Effector CD8-positive, alpha-beta T cell (primary cell): ENCODE results near the gene HOOK2.

Source experiments
- DNase-seq: peaks from one replicate; lab custom pipeline; 2025; lab: John Stamatoyannopoulos, UW

Gene HOOK2

DNA sequence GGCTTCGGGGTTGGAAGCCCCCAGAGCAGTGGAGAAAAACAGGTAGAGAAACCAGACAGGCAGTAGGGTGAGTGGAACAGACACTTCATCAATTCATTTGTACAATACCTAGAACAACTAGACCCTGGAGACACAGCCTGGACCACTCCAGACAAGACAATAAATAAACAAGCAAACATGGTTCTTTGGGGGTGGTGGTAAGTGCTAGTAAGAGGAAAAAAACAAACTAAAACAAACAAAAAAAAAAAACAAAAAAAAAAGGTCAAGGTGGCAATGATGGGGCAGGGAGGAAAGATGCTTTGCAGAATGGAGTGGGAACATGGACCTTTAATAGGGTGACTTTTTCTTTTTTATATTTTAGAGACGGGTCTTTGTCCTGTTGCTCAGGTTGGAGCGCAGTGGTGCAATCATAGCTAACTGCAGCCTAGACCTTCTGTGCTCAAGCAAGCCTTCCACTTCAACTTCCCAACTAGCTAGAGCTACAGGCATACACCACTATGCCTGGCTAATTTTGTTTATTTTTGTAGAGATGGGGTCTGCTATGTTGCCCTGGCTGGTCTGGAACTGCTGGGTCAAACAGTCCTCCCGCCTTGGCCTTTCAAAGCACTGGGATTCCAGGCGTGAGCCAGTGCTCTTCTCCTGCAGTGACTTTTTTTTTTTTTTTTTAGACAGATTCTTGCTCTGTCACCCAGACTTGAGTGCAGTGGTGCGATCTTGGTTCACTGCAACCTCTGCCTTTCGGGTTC is 19.0 kb upstream of the HOOK2 start:
- no peak for DNase-seq

DNA sequence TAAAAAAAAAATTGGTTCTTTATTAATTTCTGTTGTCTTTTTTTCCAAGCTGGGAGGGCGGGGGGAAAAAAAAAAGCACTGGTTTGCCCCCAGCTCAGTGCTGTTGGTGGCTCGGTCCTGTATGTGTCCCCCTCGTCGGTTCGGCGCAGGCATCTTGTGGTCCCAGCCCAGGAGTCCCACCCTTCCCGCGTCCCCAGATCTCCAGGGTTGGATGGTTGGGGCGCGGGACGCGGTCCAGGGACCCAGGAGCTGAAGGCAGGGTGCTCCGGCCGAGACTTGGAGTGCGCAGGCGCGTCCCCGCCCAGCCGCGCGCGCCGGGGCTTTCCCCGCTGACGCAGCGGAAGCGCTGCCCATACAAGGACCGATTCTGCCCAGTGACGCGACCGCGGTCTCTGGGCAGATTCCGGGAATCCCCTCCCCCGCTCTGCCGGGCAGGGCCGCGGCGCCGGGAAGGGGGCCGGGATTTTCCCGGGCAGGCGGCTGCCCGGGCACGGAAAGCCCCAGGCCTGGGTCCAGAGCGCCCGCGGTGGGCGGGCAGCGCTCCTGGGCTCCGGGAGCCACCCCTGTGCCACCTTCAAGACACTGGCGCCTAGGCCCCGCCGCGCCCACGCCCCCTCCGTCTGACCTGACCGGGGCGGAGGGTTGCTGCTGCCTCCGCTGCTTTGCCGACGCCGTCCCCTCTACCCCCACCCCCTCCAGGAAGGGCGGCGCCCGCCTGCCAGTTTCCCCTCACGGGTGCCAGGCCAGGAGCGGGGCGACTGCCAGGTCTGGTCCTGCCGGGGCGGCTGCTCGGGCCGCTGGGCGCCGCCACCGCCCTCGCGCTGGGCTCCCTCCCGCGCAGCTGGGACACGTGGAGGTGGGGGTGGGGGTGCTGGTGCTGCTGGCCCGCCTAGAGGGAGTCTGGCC is 18.2 kb upstream of the HOOK2 start:
- DNase-seq = peak; percentile 92

- peak; percentile 72 for DNase-seq
Observed at GRCh38 chr19:12792853-12793289, 17.5 kb upstream of the HOOK2 start.

GRCh38 chr19:12792051-12792852 is 16.9 kb upstream of the HOOK2 start:
- peak; percentile 55 for DNase-seq

- peak; percentile 94 for DNase-seq
Observed at GRCh38 chr19:12791345-12792050, 16.1 kb upstream of the HOOK2 start, which contains the start of gene JUNB. JUNB (plus strand) TSS chr19:12791486; CDS start chr19:12791772, 286 bp downstream.

GRCh38 chr19:12790628-12791344 is 15.4 kb upstream of the HOOK2 start:
- DNase-seq = no peak

- peak; percentile 78 for DNase-seq
Observed at GRCh38 chr19:12789904-12790619, 14.7 kb upstream of the HOOK2 start.

- peak; percentile 44 for DNase-seq
Observed at GRCh38 chr19:12789098-12789903, 13.9 kb upstream of the HOOK2 start.

DNA sequence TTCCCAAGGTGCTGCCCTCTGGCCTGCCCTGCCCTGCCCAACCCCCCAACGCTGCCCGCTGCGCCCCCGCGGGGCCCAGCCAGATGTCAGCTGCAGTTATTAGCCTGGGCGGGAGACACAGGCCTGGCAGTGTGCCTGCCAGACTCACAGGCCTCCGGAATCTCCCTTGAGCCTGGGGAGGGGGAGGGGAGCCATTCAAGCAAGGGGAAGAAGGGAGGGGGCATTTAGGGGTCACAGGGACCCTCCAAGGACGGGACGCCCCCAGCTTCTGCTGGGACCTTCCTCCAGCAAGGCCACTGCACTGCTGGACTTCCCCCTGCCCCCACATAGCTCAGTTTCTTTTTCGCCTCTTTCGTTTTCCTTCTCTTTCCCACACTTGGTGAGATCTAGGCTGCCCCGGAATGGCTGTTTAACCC is 13.3 kb upstream of the HOOK2 start:
- DNase-seq = peak; percentile 29

DNA sequence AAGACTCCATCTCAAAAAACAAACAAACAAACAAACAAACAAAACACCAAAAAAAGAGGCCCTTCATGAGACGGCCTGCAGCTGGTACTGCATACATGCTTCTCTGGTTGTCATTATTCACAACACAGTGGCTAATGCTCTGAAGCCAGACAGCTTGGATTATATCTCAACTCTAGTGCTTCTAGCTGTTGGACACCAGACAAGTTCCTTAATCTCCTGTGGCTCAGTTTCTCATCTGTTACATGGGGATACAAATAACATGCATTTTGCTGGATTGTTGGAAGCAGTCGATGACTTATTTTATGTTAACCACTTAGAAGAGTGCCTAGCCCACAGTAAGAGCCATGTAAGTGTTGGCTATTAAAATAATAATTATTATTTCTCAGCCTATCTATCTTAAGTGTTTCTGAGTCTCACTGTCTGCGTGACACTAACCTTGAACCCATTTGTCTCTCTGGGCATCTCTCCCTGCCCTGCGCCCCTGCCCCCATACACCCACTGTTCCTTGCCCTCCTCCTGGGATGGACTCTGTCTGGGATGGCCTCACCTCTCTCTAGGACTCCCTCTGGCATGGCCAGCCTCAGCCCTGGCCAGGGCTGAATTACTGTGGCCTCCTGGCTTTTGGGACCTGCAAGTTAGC is 12.8 kb upstream of the HOOK2 start:
- DNase-seq = no peak

DNA sequence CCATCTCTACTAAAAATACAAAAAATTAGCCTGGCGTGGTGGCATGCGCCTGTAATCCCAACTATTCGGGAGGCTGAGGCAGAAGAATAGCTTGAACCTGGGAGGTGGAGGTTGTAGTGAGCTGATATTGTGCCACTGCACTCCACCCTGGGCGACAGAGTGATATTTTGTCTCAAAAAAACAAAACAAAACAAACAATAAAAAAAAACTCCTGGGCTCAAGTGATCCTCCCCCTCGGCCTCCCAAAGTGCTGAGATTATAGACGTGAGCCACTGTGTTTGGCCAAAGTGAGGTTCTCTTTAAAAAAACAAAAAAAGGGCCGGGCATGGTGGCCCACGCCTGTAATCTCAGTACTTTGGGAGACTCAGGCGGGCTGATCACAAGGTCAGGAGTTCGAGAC is 12.1 kb upstream of the HOOK2 start:
- DNase-seq = no peak

- no peak for DNase-seq
Observed at GRCh38 chr19:12786952-12787351, 11.6 kb upstream of the HOOK2 start.

GRCh38 chr19:12786141-12786870 is 11.0 kb upstream of the HOOK2 start:
- no peak for DNase-seq

DNA sequence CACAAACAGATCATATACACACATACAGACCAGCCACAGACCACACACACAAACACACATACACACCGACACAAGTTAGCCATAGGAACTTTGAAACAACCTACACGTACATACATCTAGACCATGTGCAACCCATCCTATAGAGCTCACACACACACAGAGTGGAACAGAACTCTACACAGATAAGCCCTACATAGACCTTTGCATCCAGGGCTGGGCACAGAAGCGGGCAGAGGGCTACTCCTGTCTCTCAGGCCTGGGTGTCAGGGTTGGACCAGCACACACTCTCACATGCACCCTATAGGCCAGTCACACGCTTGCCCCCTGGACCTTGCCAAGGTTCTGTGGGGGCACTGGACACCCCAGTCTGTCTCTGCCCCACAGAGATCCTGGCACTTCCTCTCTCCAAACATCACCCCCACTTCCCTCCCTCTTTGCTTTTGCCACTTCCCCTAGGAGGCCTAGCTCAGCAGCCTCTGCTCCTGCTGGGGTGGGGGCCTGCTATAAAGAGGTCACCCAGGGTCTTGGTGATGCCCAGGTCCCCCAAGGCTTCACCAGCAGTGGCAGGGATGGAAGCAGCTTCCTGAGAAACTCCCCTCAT is 10.2 kb upstream of the HOOK2 start:
- DNase-seq = no peak

DNA sequence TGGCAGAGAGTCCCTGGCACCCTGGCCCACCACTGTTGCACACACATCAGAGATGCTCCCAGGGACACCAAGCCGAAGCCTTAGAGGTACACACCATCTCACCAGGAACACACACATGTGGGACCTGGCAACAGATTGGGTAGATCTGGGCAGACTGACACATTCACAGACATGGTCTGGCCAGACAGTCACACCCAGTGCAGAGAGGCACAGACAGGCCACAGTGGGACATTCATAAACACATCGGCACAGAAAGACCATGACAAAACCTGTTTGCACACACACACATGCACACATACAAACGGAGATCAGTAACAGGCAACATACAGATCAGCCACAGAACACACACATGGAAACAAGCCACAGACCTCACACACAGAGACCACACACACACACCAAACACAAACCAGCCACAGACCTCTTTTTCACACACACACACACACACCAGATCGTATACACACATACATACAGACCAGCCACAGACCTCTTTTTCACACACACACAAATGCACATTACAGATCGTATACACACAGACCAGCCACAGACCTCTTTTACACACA is 9.6 kb upstream of the HOOK2 start:
- DNase-seq = no peak

GRCh38 chr19:12784394-12784870 is 9.1 kb upstream of the HOOK2 start:
- no peak for DNase-seq

GRCh38 chr19:12783849-12784393 is 8.6 kb upstream of the HOOK2 start:
- no peak for DNase-seq
